HG03060 (cell line): ENCODE measurements around the gene IRAK3.
"Not testable (repeated sequence)": the region's sequence is repeated elsewhere in the genome, so short reads cannot be mapped to it uniquely, and the experiment has no call there.

Experiments used
- ATAC-seq: cut with Tn5 transposase; IDR thresholded peaks from one replicate; pipeline ENCODE4 v1.9.1; 2021; ENCODE audit warnings: low read depth, moderate number of reproducible peaks; ENCODE audit not compliant: unreplicated experiment

IRAK3 gene

DNA sequence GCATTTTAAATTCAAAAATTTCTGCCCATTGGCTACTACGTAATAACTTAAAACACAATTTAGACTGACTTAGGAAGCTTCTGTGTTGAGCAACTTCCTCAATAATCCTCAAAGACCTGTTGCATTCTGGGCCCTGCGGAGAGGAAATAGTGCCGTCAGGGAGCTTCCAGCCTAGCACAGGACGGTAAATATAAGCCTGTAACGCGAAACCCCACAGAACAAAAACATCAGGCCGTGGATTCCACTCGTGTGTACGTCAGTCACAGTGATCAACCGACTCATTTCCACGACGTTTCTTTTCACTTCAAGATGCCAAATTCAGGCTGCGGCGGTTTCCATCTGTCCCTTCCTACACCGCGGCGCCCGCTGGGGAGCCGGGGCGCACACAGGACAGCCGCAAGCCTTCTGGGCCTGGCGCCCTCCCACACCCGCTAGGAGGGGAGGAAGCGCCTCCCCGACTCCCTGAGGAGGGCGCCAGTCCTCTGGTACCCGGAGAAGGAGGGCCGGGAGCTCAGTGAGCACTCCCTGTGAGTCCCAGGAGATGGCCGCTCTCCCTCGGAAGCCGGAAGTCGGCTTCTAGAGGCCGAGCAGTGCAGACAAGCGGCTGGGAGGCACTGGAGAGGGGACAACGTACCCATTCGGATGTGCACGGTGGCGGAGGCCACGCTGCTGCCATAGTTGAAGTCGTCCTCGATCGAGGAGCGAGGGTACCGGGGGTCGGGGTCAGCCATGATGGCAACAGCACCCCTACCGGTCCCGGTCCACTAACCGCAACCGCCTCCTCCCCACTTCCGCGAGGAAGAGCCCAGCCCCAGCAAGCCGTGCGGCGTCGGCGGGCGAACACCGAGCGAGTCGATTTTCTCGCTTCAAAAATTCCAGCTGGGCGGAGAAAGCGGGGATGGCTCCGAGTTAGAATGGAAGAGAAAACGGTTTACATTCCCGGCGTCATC lies 19.5 kb upstream of the IRAK3 start, which contains the start of gene TMBIM4:
Gene TMBIM4, minus strand, starts transcription at position 776 of the 950 bp plus-strand sequence. Its CDS starts 45 bp downstream, at position 731.
- ATAC-seq, result peak; percentile 65

DNA sequence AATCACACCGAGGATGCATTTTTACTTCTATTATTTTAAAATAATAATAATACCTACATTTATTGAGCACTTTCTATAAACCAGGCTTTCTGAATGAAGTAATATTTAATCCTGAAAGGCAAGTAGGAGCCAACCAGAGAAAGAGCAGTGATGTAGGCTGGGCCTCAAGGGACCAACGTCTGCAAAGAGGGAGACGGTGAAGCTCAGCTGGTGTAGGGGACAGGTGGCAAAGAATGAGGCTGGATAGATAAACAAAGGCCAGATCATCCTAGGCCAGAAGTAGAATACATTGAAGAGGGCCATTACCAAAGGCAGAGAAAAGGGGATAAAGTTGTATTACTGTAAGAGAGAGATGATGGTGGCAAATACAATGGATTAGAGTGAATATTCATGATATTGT lies 18.4 kb upstream of the IRAK3 start:
- no peak for ATAC-seq

DNA sequence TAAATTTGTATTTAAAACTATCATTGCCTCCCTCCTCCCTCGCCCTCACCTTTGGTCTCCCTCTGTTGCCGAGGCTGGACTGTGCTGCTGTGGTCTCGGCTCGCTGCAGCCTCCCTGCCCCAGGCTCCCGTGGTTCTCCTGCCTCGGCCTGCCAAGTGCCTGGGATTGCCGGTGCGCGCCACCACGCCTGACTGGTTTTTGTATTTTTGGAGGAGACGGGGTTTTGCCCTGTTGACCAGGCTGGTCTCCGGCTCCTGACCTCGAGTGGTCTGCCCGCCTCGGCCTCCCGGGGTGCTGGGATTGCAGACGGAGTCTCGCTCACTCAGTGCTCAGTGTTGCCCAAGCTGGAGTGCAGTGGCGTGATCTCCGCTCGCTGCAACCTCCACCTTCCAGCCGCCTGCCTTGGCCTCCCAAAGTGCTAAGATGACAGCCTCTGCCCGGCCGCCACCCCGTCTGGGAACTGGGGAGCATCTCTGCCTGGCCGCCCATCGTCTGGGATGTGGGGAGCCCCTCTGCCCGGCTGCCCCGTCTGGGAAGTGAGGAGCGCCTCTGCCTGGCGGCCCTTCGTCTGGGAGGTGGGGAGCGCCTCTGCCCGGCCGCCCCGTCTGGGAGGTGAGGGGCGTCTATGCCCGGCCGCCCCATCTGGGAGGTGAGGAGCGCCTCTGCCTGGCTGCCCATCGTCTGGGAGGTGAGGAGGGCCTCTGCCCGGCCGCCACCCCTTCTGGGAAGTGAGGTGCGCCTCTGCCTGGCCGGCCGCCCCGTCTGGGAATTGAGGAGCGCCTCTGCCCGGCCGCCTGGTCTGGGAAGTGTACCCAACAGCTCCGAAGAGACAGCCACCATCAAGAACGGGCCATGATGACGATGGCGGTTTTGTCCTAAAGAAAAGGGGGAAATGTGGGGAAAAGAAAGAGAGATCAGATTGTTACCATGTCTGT lies 14.4 kb upstream of the IRAK3 start:
- not testable (repeated sequence) for ATAC-seq

GRCh38 chr12:66176105-66176900 lies 12.7 kb upstream of the IRAK3 start:
- ATAC-seq, result no peak

- ATAC-seq, result no peak
These were observed 6.1 kb upstream of the IRAK3 start for GRCh38 chr12:66182956-66183355.

DNA sequence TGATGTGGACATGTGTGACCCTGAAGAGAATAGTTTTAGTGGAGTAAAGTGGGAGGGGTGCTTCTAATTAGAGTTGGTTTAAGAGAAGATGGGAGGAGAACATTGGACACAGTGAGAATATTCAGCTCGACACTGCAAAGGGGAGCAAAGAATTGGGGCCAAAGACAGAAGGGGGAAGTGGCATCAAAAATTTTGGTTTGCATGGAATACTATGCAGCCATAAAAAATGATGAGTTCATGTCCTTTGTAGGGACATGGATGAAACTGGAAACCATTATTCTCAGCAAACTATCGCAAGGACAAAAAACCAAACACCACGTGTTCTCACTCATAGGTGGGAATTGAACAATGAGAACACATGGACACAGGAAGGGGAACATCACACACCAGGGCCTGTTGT lies 4.2 kb upstream of the IRAK3 start:
- not testable (repeated sequence) for ATAC-seq

DNA sequence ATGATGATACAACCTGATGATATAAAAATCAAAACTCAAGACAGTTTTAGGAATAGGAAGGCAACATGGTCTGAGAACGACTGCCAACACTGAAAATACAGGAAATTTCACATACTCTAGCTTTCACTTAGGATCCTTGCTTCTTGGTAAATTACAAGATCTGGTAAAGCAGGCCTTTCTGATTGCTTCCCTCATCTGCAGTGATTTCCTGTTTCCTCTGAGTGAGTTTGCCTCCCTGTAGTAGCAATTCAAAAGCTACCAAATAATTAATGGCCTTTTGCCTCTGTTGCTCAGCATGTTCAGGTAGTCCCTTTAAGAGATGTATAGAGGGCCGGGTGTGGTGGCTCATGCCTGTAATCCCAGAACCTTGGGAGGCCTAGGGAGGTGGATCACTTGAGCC lies 2.0 kb upstream of the IRAK3 start:
- no peak for ATAC-seq

DNA sequence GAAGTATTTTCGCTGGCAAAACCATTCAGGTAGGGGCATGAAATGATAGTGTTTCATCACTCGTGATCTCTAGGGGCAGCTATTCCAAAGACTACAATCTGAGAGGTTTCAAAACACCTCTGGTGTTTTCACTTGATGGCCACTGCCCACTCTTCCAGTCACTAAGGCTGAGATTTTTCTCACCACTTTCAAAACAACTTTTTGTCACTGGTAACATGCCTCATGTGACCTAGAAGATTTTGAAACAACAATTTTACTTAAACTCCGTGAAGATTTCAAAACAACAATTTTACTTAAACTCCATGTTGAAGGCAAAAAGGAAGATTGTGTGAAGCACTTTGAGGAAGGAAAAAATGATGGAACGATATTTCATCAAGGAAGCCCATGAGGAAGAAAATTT lies 1.2 kb upstream of the IRAK3 start:
- no peak for ATAC-seq

GRCh38 chr12:66189486-66189843 lies 451 bp downstream of the IRAK3 start:
- no peak for ATAC-seq

DNA sequence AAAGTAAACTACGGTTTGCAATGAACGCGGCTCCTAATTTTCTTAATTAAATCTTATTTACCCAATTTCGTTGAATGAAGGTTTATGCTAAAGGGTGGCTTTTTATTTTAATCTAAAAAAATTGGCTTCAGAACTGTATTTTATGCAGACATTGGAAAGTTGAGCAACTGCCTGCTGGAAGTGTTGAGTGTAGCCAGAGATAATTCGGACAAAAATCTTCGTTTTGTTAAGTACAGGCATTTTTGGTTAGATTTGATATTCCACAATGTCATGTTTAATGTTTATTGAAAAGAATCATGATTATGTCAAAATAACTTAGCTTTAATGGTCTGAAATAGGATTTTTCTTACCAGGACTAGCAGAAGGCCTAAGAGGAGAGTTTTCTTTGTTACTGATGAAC lies 875 bp downstream of the IRAK3 start:
- no peak for ATAC-seq

DNA sequence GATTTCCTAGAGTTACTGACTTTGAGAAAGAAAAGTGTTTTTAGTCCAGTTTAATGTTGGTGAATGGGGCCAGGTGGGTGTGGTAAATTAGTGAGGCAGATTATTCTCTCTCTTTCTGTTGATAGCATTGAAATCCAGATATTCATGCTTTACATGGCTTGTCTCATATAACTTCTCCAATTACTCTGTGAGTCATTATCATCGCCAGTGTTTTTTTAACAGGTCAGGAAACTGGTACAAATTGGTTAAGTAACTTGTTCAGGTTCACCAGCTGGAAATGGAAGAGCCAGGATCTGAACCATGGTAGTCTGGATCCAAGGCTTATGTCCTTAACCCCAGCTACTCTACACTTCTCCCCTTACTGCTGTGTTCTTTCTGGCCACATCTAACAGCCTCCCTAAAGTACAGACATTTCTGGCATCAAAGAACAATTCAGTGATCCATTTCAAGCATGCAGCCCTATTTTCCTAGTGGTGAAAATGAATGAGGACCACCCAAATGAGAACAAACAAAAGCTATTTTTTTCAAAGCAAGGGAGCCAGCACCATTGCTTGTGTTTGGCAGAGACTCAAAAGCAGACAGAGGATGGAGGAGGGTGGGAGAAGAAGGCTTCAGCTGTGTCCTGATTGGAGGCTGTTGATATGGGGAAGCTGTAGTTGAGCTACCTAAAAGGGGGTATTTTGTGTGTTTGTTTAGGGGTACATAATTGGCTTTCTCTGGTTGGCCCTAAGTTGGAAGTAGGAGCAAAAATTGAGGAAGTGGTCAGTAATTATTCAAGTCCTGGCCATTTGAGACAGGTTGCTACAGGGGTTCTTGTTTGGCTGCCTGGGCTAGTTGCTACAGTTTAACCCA lies 1.7 kb downstream of the IRAK3 start:
- ATAC-seq, result no peak

GRCh38 chr12:66191547-66192126 lies 2.6 kb downstream of the IRAK3 start:
- no peak for ATAC-seq

GRCh38 chr12:66194122-66194521 lies 5.1 kb downstream of the IRAK3 start:
- no peak for ATAC-seq

GRCh38 chr12:66195242-66195641 lies 6.2 kb downstream of the IRAK3 start:
- ATAC-seq, result no peak

DNA sequence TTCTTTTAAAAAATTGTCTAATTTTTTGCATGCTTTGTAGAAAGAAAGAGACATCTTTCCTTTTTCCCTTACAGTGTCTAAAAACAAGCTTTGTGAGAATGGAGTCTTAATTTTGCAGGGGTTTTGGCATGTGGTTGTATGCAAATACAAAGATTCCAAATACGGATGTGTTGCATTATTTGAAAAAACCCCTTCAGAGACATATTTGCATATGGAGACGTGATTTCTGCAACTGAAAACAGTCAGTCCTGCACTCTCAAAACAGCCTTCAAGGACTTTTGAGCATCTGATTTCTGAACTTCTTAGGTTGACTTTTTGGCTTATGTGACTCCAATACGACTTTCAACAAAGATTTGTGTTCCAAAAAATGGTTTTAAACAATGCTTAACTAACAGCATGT lies 7.8 kb downstream of the IRAK3 start:
- peak; percentile 93 for ATAC-seq

GRCh38 chr12:66197495-66197921 lies 8.5 kb downstream of the IRAK3 start:
- no peak for ATAC-seq

- no peak for ATAC-seq
These were observed 10.1 kb downstream of the IRAK3 start for GRCh38 chr12:66199141-66199540.

GRCh38 chr12:66199831-66200509 lies 11.0 kb downstream of the IRAK3 start:
- ATAC-seq, result no peak

DNA sequence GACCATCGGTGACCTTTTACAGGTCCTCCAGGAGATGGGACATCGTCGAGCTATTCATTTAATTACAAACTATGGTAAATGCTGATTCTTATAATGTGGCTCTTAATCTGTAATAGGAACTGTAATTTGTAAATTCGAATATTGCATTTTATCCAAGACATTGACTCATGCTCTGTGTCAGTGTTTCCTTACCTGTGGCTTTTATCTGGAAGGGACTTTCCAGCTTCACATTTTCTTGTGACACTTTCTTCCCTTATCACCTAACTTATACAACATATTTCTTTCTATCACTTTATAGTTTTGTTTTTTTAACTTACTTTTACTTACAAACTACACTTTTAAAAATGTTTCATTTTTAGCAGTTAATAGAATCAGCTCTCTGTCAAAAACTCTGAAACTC lies 14.8 kb downstream of the IRAK3 start:
- no peak for ATAC-seq
